ENCODE measurements around the gene CEP72.

- no peak for TF ChIP-seq CTCF (IDR thresholded peaks at IDR 0.05)
- TF ChIP-seq EZH2 (IDR thresholded peaks at IDR 0.05): no peak
- no peak for TF ChIP-seq EZH2phosphoT487 (IDR thresholded peaks at IDR 0.05)
These were observed 2.0 kb upstream of the CEP72 start for GRCh38 chr5:610011-610743.
